PC-3 (cell line): Measurements from ENCODE around the gene ARMH4. TPM values are rescaled to one million over a fixed set of nuclear protein-coding genes. Genes with fewer than 3 reads are reported as not detected.

Source experiments
- ATAC-seq: fragments of 200-7000 bp; cut with Tn5 transposase; 2 replicates; pipeline ENCODE4 v1.9.1; 2020; ENCODE audit warnings: mild to moderate bottlenecking, moderate library complexity
- BruUV-seq: library from RNA; stranded (reverse); fragments of 400-500 nt; replicated peaks from 2 replicates; lab custom pipeline; 2021; lab: Mats Ljungman, UMichigan
- CTCF ChIA-PET: fragments of 300-600 bp; sonication (Branson Sonifier 250); formaldehyde crosslinking; loops from one replicate; lab custom pipeline; 2022; ENCODE audit warnings: antibody characterized with exemption; lab: Charles Lee
- POLR2A ChIA-PET: fragments of 300-600 bp; sonication (Branson Sonifier 250); formaldehyde crosslinking; loops from one replicate; lab custom pipeline; 2022; ENCODE audit warnings: antibody characterized with exemption; ENCODE audit not compliant: unreplicated experiment; lab: Charles Lee
- DNase-seq: peaks from one replicate; pipeline ENCODE4 v3.0.0-alpha.2; 2015
- H2AFZ ChIP-seq: fragments of 300-600 bp; sonication (generic); 2 replicates; pipeline ENCODE4 v1.6.0; 2016; ENCODE audit warnings: antibody characterized with exemption, low read length
- H3F3A ChIP-seq: fragments of 300-600 bp; sonication (generic); one replicate; pipeline ENCODE4 v1.6.0; 2017; ENCODE audit warnings: antibody characterized with exemption, low read length, control low read depth, mild to moderate bottlenecking; ENCODE audit not compliant: unreplicated experiment
- H3K27ac ChIP-seq: fragments of 300-600 bp; sonication (generic); 2 replicates; pipeline ENCODE4 v1.5.1; 2016; ENCODE audit warnings: mild to moderate bottlenecking, low read length
- H3K27me3 ChIP-seq: fragments of 300-600 bp; sonication (generic); 2 replicates; pipeline ENCODE4 v1.6.1; 2016; ENCODE audit warnings: low read length, mixed read lengths
- H3K36me3 ChIP-seq: fragments of 300-600 bp; sonication (generic); 2 replicates; pipeline ENCODE4 v1.6.1; 2016; ENCODE audit warnings: low read depth, mixed run types, low read length, mixed read lengths
- H3K4me1 ChIP-seq: fragments of 300-600 bp; sonication (generic); 2 replicates; pipeline ENCODE4 v1.5.1; 2016; ENCODE audit warnings: low read length; ENCODE audit not compliant: insufficient read depth
- H3K4me2 ChIP-seq: fragments of 300-600 bp; sonication (generic); 2 replicates; pipeline ENCODE4 v1.6.0; 2016; ENCODE audit warnings: low read length
- H3K4me3 ChIP-seq: fragments of 300-600 bp; sonication (generic); 2 replicates; pipeline ENCODE4 v1.5.1; 2016; ENCODE audit warnings: mild to moderate bottlenecking, low read length, mixed read lengths
- H3K79me2 ChIP-seq: fragments of 300-600 bp; sonication (generic); 2 replicates; pipeline ENCODE4 v1.6.1; 2017; ENCODE audit warnings: low read length, mixed read lengths
- H3K9ac ChIP-seq: fragments of 300-600 bp; sonication (generic); 2 replicates; pipeline ENCODE4 v1.6.0; 2016; ENCODE audit warnings: mild to moderate bottlenecking, low read length
- H3K9me2 ChIP-seq: fragments of 300-600 bp; sonication (generic); replicated peaks from 2 replicates; pipeline ENCODE4 v1.6.1; 2016; ENCODE audit warnings: mixed run types, low read length, mixed read lengths
- H3K9me3 ChIP-seq: fragments of 300-600 bp; sonication (generic); 2 replicates; pipeline ENCODE4 v1.6.1; 2016; ENCODE audit warnings: low read length, mixed read lengths
- H4K20me1 ChIP-seq: fragments of 300-600 bp; sonication (generic); 2 replicates; pipeline ENCODE4 v1.6.1; 2016; ENCODE audit warnings: low read length, mixed read lengths
- EZH2 ChIP-seq: fragments of 300-600 bp; sonication (generic); IDR thresholded peaks from one replicate; pipeline ENCODE4 v1.6.1; 2017; ENCODE audit warnings: antibody characterized with exemption, mild to moderate bottlenecking, low read length; ENCODE audit not compliant: unreplicated experiment
- EZH2phosphoT487 ChIP-seq: fragments of 300-600 bp; sonication (generic); IDR thresholded peaks from 2 replicates; pipeline ENCODE4 v1.6.1; 2018; ENCODE audit warnings: mild to moderate bottlenecking, antibody characterized with exemption, low read length, borderline replicate concordance
- intact Hi-C: fragments of 100-400 bp; cut with micrococcal nuclease; formaldehyde crosslinking; loops from 2 replicates; pipeline ENCODE4 v1.9.0; 2023
- total RNA-seq: library from RNA; depleted of rRNA; stranded (reverse); fragments of >200 nt; gene quantifications from 2 replicates; pipeline ENCODE4 v1.2.3, GENCODE V29; 2014
- TF ChIP-seq, protein P1 (sequence below): fragments of 300-600 bp; sonication (generic); conservative IDR thresholded peaks from 2 replicates; pipeline ENCODE4 v1.5.1; 2017; ENCODE audit warnings: antibody characterized with exemption, low read depth, mild to moderate bottlenecking, low read length

ARMH4 gene
- total RNA-seq, 1 experiment from 2014 or later: 2.6 TPM

DNA sequence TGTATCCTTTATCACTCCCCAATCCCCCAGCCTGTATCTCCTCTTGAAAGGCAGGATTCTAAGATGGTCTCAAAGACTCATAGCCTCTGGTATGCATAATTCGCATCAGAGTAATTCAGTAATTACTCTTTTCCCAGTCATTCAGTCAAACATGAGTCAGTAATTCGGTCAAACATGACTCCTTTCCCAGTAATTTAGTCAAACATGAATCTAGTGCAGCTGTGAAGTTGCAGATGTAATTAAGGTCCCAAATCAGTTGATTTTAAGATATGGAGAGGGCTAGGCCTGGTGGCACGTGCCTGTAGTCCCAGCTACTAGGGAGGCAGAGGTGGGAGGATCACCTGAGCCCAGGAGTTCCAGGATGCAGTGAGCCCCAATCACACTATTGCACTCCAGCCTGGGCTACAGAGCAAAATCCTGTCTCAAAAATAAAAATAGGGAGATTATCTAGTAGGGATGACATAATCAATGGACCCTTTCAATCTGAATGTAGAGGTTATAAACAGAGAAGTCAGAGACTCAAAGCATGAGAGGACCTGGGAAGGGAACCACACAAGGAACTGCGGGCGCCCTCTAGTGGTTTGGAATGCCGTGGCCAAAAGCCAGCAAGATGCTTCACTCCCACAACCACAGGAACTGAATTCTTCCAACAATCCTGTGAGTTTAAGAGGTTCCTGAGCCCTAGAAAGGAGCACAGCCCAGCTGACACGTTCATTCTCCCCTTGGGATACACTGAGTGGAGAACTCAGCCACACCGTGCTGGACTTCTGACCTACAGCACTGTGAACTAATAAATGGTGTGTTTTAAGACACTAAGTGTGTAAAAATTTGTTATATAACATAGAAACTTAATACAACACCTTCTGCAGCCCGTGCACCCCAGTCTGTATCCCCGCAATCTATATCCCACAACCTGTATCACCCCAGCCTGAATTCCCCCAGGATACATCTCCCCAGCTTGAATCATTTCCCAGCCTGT is 14.3 kb upstream of the ARMH4 start:
- no peak for TF ChIP-seq EZH2phosphoT487
- TF ChIP-seq, protein P1, sequence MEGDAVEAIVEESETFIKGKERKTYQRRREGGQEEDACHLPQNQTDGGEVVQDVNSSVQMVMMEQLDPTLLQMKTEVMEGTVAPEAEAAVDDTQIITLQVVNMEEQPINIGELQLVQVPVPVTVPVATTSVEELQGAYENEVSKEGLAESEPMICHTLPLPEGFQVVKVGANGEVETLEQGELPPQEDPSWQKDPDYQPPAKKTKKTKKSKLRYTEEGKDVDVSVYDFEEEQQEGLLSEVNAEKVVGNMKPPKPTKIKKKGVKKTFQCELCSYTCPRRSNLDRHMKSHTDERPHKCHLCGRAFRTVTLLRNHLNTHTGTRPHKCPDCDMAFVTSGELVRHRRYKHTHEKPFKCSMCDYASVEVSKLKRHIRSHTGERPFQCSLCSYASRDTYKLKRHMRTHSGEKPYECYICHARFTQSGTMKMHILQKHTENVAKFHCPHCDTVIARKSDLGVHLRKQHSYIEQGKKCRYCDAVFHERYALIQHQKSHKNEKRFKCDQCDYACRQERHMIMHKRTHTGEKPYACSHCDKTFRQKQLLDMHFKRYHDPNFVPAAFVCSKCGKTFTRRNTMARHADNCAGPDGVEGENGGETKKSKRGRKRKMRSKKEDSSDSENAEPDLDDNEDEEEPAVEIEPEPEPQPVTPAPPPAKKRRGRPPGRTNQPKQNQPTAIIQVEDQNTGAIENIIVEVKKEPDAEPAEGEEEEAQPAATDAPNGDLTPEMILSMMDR: peak; percentile 100
- Histone ChIP-seq H3K27ac (no peak overlapping the region), H3K4me1 (peaks cover 19% of the 10 kb centered on the region), H3K9me3 (no peaks in the 10 kb centered on the region), H3K9me2 (no peaks in the 10 kb centered on the region), H3K36me3 (no peaks in the 10 kb centered on the region), H2AFZ (peak overlapping the region; percentile 27), H3F3A (no peaks in the 10 kb centered on the region), H3K79me2 (no peaks in the 10 kb centered on the region), H4K20me1 (no peaks in the 10 kb centered on the region), H3K27me3 (no peaks in the 10 kb centered on the region), H3K9ac (no peak overlapping the region), H3K4me3 (no peak overlapping the region), H3K4me2 (peak overlapping the region; percentile 17)
- BruUV-seq: no TSS peak
- ATAC-seq (peak; percentile 72), DNase-seq (peak; percentile 99)
- POLR2A ChIA-PET: no interaction called here
- intact Hi-C loops: loop anchor here (1.0 to 10.0 kb wide), 3 partner anchors 58 to 631 kb away; no protein-coding TSS in a partner anchor
- CTCF ChIA-PET: interaction anchor here (0.9 kb wide), 1 partner anchor 60 kb away, joined by 4 read pairs; no protein-coding TSS in a partner anchor

DNA sequence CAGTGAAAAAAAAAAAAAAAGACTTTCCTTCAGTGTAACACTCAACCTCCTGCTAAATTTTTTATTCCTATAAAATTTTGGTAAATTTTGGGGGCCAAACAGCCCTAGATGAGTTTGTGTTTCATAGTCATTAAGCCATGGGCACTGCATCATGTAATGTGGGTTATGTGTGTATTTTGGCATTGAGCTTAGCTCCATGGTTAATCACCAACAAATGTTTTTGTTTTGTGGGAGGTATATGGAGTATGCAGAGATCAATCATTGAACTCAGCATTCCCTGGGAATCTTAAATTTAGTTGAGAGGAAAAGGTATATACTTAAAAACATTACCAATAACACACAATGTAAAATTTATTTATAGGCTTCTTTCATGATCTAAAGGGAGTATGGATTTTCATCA is 8.5 kb upstream of the ARMH4 start:
- CTCF ChIA-PET: interaction anchor here (0.7 kb wide), 1 partner anchor 1583 kb away, joined by 5 read pairs; no protein-coding TSS in a partner anchor
- Histone ChIP-seq H3K9me2 (no peaks in the 10 kb centered on the region), H3K27ac (no peak overlapping the region), H3K4me1 (peaks cover 1% of the 10 kb centered on the region), H3K79me2 (no peaks in the 10 kb centered on the region), H3K9ac (no peak overlapping the region), H3K36me3 (no peaks in the 10 kb centered on the region), H3F3A (no peaks in the 10 kb centered on the region), H3K4me3 (no peak overlapping the region), H3K9me3 (no peaks in the 10 kb centered on the region), H3K4me2 (no peak overlapping the region), H4K20me1 (no peaks in the 10 kb centered on the region), H3K27me3 (peaks cover 17% of the 10 kb centered on the region), H2AFZ (no peak overlapping the region)
- no TSS peak for BruUV-seq
- TF ChIP-seq EZH2 (no peak), EZH2phosphoT487 (no peak)
- TF ChIP-seq, protein P1: no peak
- POLR2A ChIA-PET: no interaction called here
- DNase-seq (no peak), ATAC-seq (no peak)
- intact Hi-C loops: loop anchor here (10.0 kb wide), 1 partner anchor 626 kb away; no protein-coding TSS in a partner anchor
